GM18868 (cell line): Measurements from ENCODE around the gene SLC6A6.

Source experiments
- ATAC-seq: cut with Tn5 transposase; IDR thresholded peaks from one replicate; pipeline ENCODE4 v1.9.1; 2021; ENCODE audit warnings: mild to moderate bottlenecking, moderate library complexity; ENCODE audit not compliant: unreplicated experiment

Gene SLC6A6

GRCh38 chr3:14536055-14536815 lies 133.8 kb downstream of the SLC6A6 start:
- ATAC-seq: no peak

- ATAC-seq: no peak
These were observed 134.6 kb downstream of the SLC6A6 start for GRCh38 chr3:14536837-14537589.

GRCh38 chr3:14537590-14538450 lies 135.4 kb downstream of the SLC6A6 start:
- ATAC-seq: no peak

GRCh38 chr3:14538451-14539088 lies 136.2 kb downstream of the SLC6A6 start:
- no peak for ATAC-seq
